ENCODE measurements around the gene SOX18. TPM values are rescaled to one million over a fixed set of nuclear protein-coding genes. Genes with fewer than 3 reads are reported as not detected.

Gene SOX18
- total RNA-seq, 1 donor from 2014 or later: 28.1 TPM

- peak; percentile 69 for DNase-seq (ENCODE audit: low spot score)
These were observed 10.7 kb downstream of the SOX18 start for GRCh38 chr20:64038565-64039292.

- DNase-seq (ENCODE audit: low spot score): no peak
These were observed 11.2 kb downstream of the SOX18 start for GRCh38 chr20:64038224-64038564.

GRCh38 chr20:64037498-64038213 lies 11.8 kb downstream of the SOX18 start:
- no peak for DNase-seq (ENCODE audit: low spot score)

- no peak for DNase-seq (ENCODE audit: low spot score)
These were observed 12.3 kb downstream of the SOX18 start for GRCh38 chr20:64037199-64037497.

GRCh38 chr20:64036346-64037198 lies 12.9 kb downstream of the SOX18 start:
- DNase-seq (ENCODE audit: low spot score): no peak

GRCh38 chr20:64035933-64036345 lies 13.5 kb downstream of the SOX18 start, which contains the start of gene C20orf204:
Gene C20orf204, plus strand, starts transcription at chr20:64036182. Its CDS starts 142 bp downstream, at chr20:64036324.
- no peak for DNase-seq (ENCODE audit: low spot score)

GRCh38 chr20:64035066-64035932 lies 14.1 kb downstream of the SOX18 start:
- DNase-seq (ENCODE audit: low spot score): no peak

GRCh38 chr20:64033981-64034493 lies 15.4 kb downstream of the SOX18 start:
- no peak for DNase-seq (ENCODE audit: low spot score)

GRCh38 chr20:64032706-64033624 lies 16.5 kb downstream of the SOX18 start:
- DNase-seq (ENCODE audit: low spot score): no peak

GRCh38 chr20:64031822-64032314 lies 17.6 kb downstream of the SOX18 start:
- DNase-seq (ENCODE audit: low spot score): no peak

GRCh38 chr20:64030371-64031134 lies 18.9 kb downstream of the SOX18 start:
- no peak for DNase-seq (ENCODE audit: low spot score)

GRCh38 chr20:64029293-64030117 lies 19.9 kb downstream of the SOX18 start:
- no peak for DNase-seq (ENCODE audit: low spot score)

GRCh38 chr20:64027981-64028685 lies 21.3 kb downstream of the SOX18 start:
- DNase-seq (ENCODE audit: low spot score): no peak

- no peak for DNase-seq (ENCODE audit: low spot score)
These were observed 23.5 kb downstream of the SOX18 start for GRCh38 chr20:64025826-64026412.

- DNase-seq (ENCODE audit: low spot score): no peak
These were observed 24.2 kb downstream of the SOX18 start for GRCh38 chr20:64025101-64025825.

- DNase-seq (ENCODE audit: low spot score): no peak
These were observed 25.1 kb downstream of the SOX18 start for GRCh38 chr20:64024141-64024990.

Data from ureter (tissue), 1 donor.